Lung (tissue), 12 donors: Measurements from ENCODE around the gene TEDC2. TPM values are rescaled to one million over a fixed set of nuclear protein-coding genes. Genes with fewer than 3 reads are reported as not detected.

Experiments used
- ATAC-seq: fragments of 200-7000 bp; cut with Tn5 transposase; one replicate; pipeline ENCODE4 v1.9.1; 2020; ENCODE audit warnings: moderate number of reproducible peaks; ENCODE audit not compliant: insufficient read depth, low FRiP score
- DNase-seq, 3 donors: peaks; one replicate each; pipeline ENCODE4 v3.0.0-alpha.2; 2013 to 2017
- H3K27ac ChIP-seq, 2 donors: one replicate each; pipeline ENCODE4 v1.5.1; 2013; ENCODE audit warnings: mild to moderate bottlenecking in 2 of 2, moderate library complexity in 2 of 2, control low read depth in 1 of 2, inconsistent platforms in 1 of 2, low read depth in 1 of 2, low read length in 1 of 2
- H3K27me3 ChIP-seq, 3 donors: one replicate each; pipeline ENCODE4 v1.5.1; 2013; ENCODE audit warnings: low read length in 2 of 3; ENCODE audit not compliant: control insufficient read depth in 3 of 3, insufficient read depth in 3 of 3
- H3K36me3 ChIP-seq, 4 donors: one replicate each; pipeline ENCODE4 v1.5.1; 2013; ENCODE audit warnings: low read length in 4 of 4, mild to moderate bottlenecking in 1 of 4, moderate library complexity in 1 of 4; ENCODE audit not compliant: control insufficient read depth in 4 of 4, insufficient read depth in 4 of 4
- H3K4me1 ChIP-seq, 5 donors: one replicate each; pipeline ENCODE4 v1.5.1; 2013; ENCODE audit warnings: low read length in 5 of 5, mild to moderate bottlenecking in 2 of 5, moderate library complexity in 1 of 5; ENCODE audit not compliant: control insufficient read depth in 5 of 5, insufficient read depth in 5 of 5
- H3K4me3 ChIP-seq: one replicate; pipeline ENCODE4 v1.5.1; 2013; ENCODE audit warnings: mild to moderate bottlenecking, control low read depth, moderate library complexity
- H3K9ac ChIP-seq, 2 donors: one replicate each; pipeline ENCODE4 v1.5.1; 2013; ENCODE audit warnings: low read length in 2 of 2, control low read depth in 1 of 2; ENCODE audit not compliant: insufficient read depth in 1 of 2
- H3K9me3 ChIP-seq, 4 donors: one replicate each; pipeline ENCODE4 v1.5.1; 2013; ENCODE audit warnings: low read length in 3 of 4, mild to moderate bottlenecking in 1 of 4, moderate library complexity in 1 of 4; ENCODE audit not compliant: control insufficient read depth in 4 of 4, insufficient read depth in 3 of 4
- CTCF ChIP-seq: IDR thresholded peaks from 2 replicates; pipeline ENCODE4 v1.5.1; 2012; ENCODE audit warnings: mild to moderate bottlenecking; ENCODE audit errors: control extremely low read depth, extremely low read depth
- WGBS, 2 donors: extraction: QIAGEN DNeasy Blood & Tissue Kit; methylation state at CpG; one replicate each; pipeline ENCODE4 v1.1.7; 2013; 5-methylcytosine and 5-hydroxymethylcytosine counted together
- polyA plus RNA-seq, 2 donors: library from polyadenylated mRNA; stranded (reverse); fragments of 200-250 nt; gene quantifications; one replicate each; pipeline ENCODE4 v1.2.1, GENCODE V29; 2013
- total RNA-seq, 2 donors: library from RNA; depleted of rRNA in 1 of 2; stranded (reverse); fragments of >200 nt in 1 of 2; gene quantifications; one replicate each; pipeline ENCODE4 v1.2.1, GENCODE V29; 2014 to 2021
- donor health status: control.
- donor health status: control.
- donor health status: Bipolar disorder and iron deficiency.
- donor health status: healthy.
- donor health status: DM: yes; HTN: yes; CAD: no.

The TEDC2 gene
- total and polyA plus RNA-seq, 4 donors = 1.1 to 3.6 (median 2.2) TPM

- no peak for DNase-seq
These were observed 5.9 kb downstream of the TEDC2 start for GRCh38 chr16:2465653-2466415.

GRCh38 chr16:2466667-2467527 lies 7.0 kb downstream of the TEDC2 start:
- DNase-seq (no peak), ATAC-seq (no peak)
- peaks cover 0 to 5% (median 0%) of the 10 kb centered on the region in 3 donors for H3K27me3 ChIP-seq
- H3K36me3 ChIP-seq = peaks cover 0 to 4% (median 0%) of the 10 kb centered on the region in 4 donors
- H3K9ac ChIP-seq = no peak overlapping the region
- H3K4me1 ChIP-seq = peaks cover 0 to 42% (median 11%) of the 10 kb centered on the region in 5 donors
- H3K27ac ChIP-seq = no peak overlapping the region
- no peaks in the 10 kb centered on the region for H3K9me3 ChIP-seq
- H3K4me3 ChIP-seq = no peak overlapping the region
- WGBS, 2 donors = 69 to 78% methylated on average over 29 of the region's 29 CpGs
- TF ChIP-seq CTCF = no peak

More at GRCh38 chr16:2465653-2466415, 5.9 kb downstream of the TEDC2 start:
- Histone ChIP-seq H3K36me3 (peaks cover 0 to 4% (median 0%) of the 10 kb centered on the region in 4 donors), H3K4me1 (peaks cover 0 to 37% (median 10%) of the 10 kb centered on the region in 5 donors), H3K27me3 (peaks cover 0 to 5% (median 0%) of the 10 kb centered on the region in 3 donors), H3K9ac (no peak overlapping the region), H3K4me3 (no peak overlapping the region), H3K9me3 (no peaks in the 10 kb centered on the region), H3K27ac (no peak overlapping the region)
- WGBS, 2 donors = 80 to 81% methylated on average over 12 of the region's 12 CpGs
- no peak for ATAC-seq
- no peak for TF ChIP-seq CTCF

- no peak overlapping the region for H3K27ac ChIP-seq
- H3K9me3 ChIP-seq = no peaks in the 10 kb centered on the region
- peaks cover 0 to 5% (median 0%) of the 10 kb centered on the region in 3 donors for H3K27me3 ChIP-seq
- ATAC-seq = peak; percentile 48
- DNase-seq = peak; percentile 93 to 95 (median 93)
- no peak overlapping the region for H3K4me3 ChIP-seq
- H3K36me3 ChIP-seq = peaks cover 0 to under 1% (median 0%) of the 10 kb centered on the region in 4 donors
- peaks cover 0 to 50% (median 14%) of the 10 kb centered on the region in 5 donors for H3K4me1 ChIP-seq
- TF ChIP-seq CTCF = no peak
- WGBS, 2 donors = 1 to 3% methylated on average over 48 to 80 of the region's 80 CpGs
- H3K9ac ChIP-seq = peak overlapping the region in 1 of 2 donors; percentile 55
These were observed 7.8 kb downstream of the TEDC2 start for GRCh38 chr16:2467528-2468232.
